K562 (cell line): ENCODE measurements around the gene TTN. TPM values are rescaled to one million over a fixed set of nuclear protein-coding genes. Genes with fewer than 3 reads are reported as not detected.

ENCODE experiments used
- ATF6 ChIP-seq: sonication (generic); formaldehyde crosslinking; IDR thresholded peaks from 2 replicates; pipeline ENCODE4 v1.4.0; 2020; ENCODE audit warnings: mild to moderate bottlenecking, missing genetic modification reagents
- CHD2 ChIP-seq: IDR thresholded peaks from 2 replicates; pipeline ENCODE4 v1.6.1; 2011; ENCODE audit warnings: low read depth, low read length
- DPF2 ChIP-seq: fragments of 450-650 bp; IDR thresholded peaks from 2 replicates; pipeline ENCODE4 v1.6.1; 2016
- E2F6 ChIP-seq, 2 experiments: IDR thresholded peaks; 2 replicates each; pipeline ENCODE4 v1.6.1; 2011; ENCODE audit warnings: borderline replicate concordance in 1 of 2, control low read depth in 1 of 2, low read depth in 1 of 2, low read length in 1 of 2, mild to moderate bottlenecking in 1 of 2, mixed read lengths in 1 of 2, moderate library complexity in 1 of 2; ENCODE audit not compliant: insufficient read depth in 1 of 2, insufficient read length in 1 of 2, poor library complexity in 1 of 2, severe bottlenecking in 1 of 2; ENCODE audit errors: extremely low read depth in 1 of 2
- EGR1 ChIP-seq: fragments of 450-650 bp; conservative IDR thresholded peaks from 2 replicates; pipeline ENCODE4 v1.6.1; 2017; ENCODE audit warnings: mild to moderate bottlenecking
- HOXB6 ChIP-seq: fragments of 250-450 bp; sonication (Bioruptor Pico); IDR thresholded peaks from 2 replicates; pipeline ENCODE4 v1.5.1; 2022; ENCODE audit warnings: mild to moderate bottlenecking, borderline replicate concordance
- MCM2 ChIP-seq: fragments of 450-650 bp; IDR thresholded peaks from 2 replicates; pipeline ENCODE4 v1.6.1; 2017; ENCODE audit warnings: low read depth, mild to moderate bottlenecking
- RAD21 ChIP-seq, 2 experiments: fragments of 250-450 bp in 1 of 2; fragments of 450-650 bp in 1 of 2; sonication (Bioruptor Pico) in 1 of 2; formaldehyde crosslinking in 1 of 2; IDR thresholded peaks in 1 of 2; conservative IDR thresholded peaks in 1 of 2; 2 replicates each; pipeline versions ENCODE4 v1.4.0 to v1.8.0; 2020 to 2022; ENCODE audit warnings: mild to moderate bottlenecking in 2 of 2, moderate library complexity in 1 of 2
- RREB1 ChIP-seq: fragments of 250-450 bp; sonication (Bioruptor Pico); IDR thresholded peaks from 2 replicates; pipeline ENCODE4 v1.4.0; 2020
- TEAD4 ChIP-seq, 2 experiments: sonication (generic) in 1 of 2; formaldehyde crosslinking in 1 of 2; IDR thresholded peaks; 2 replicates each; pipeline versions ENCODE4 v1.6.1 to v1.8.0; 2012 to 2022; ENCODE audit warnings: borderline replicate concordance in 1 of 2, inconsistent platforms in 1 of 2, low read length in 1 of 2, mild to moderate bottlenecking in 1 of 2, missing genetic modification reagents in 1 of 2
- ZBTB17 ChIP-seq: fragments of 450-650 bp; formaldehyde crosslinking; IDR thresholded peaks from 2 replicates; pipeline ENCODE4 v1.4.0; 2020; ENCODE audit warnings: mild to moderate bottlenecking
- ZNF518B ChIP-seq: fragments of 250-450 bp; sonication (Bioruptor Pico); IDR thresholded peaks from 2 replicates; pipeline ENCODE4 v1.5.0; 2021; ENCODE audit warnings: mild to moderate bottlenecking, moderate library complexity
- ZNF699 ChIP-seq: fragments of 250-450 bp; sonication (Bioruptor Pico); IDR thresholded peaks from 2 replicates; pipeline ENCODE4 v1.8.0; 2021; ENCODE audit warnings: mild to moderate bottlenecking, moderate library complexity; ENCODE audit not compliant: insufficient replicate concordance
- polyA plus RNA-seq, 8 experiments: library from polyadenylated mRNA; depleted of rRNA in 4 of 8; stranded (reverse) in 5 of 8; unstranded in 3 of 8; fragments of >200 nt; fragmentation: Nextera tagmentation in 2 of 8; fragmentation: Illumina TruSeq in 1 of 8; extraction: Ambion mirVana in 2 of 8; extraction: Trizol in 1 of 8; gene quantifications; 2 replicates each; pipeline versions ENCODE4 v1.2.1 to v1.2.3, GENCODE V29; 2011 to 2014; ENCODE audit warnings: inconsistent platforms in 1 of 8, missing spikeins in 1 of 8
- total RNA-seq, 7 experiments: library from RNA; depleted of rRNA in 6 of 7; stranded (reverse); fragments of >200 nt in 6 of 7; fragmentation: Illumina TruSeq in 2 of 7; extraction: Trizol in 2 of 7; gene quantifications; 2 replicates each; pipeline versions ENCODE4 v1.2.1 to v1.2.3, GENCODE V29; 2011 to 2021; ENCODE audit warnings: low replicate concordance in 1 of 7

Gene TTN
- total and polyA plus RNA-seq, 9 of the 15 experiments (the other 6 are each of a cell fraction or from before 2014, with no cell fraction given), result under 0.01 to 0.20 (median 0.04) TPM; not detected in 1

GRCh38 chr2:178478439-178479274, 328.6 kb downstream of the TTN start, which contains the start of gene FKBP7 (continued):
- TF ChIP-seq MCM2 (no peak), CHD2 (no peak), EGR1 (no peak), ZNF518B (CRISPR knock-in tag) (no peak), TEAD4 (IDR thresholded peaks at IDR 0.05; ENCODE audit: low read length) (0 out of 2 replicates have a peak, but pooled peaks have one; percentile 6), TEAD4 (CRISPR knock-in tag; IDR thresholded peaks at IDR 0.05; ENCODE audit: borderline replicate concordance) (no peak), E2F6 (IDR thresholded peaks at IDR 0.05; ENCODE audit: borderline replicate concordance in 1 of 2, extremely low read depth in 1 of 2, insufficient read depth in 1 of 2, insufficient read length in 1 of 2, low read depth in 1 of 2, low read length in 1 of 2, poor library complexity in 1 of 2, severe bottlenecking in 1 of 2) (peak; percentile 88 to 95), ZBTB17 (no peak), RAD21 (CRISPR knock-in tag; conservative IDR thresholded peaks at IDR 0.05 in 1 of 2, IDR thresholded peaks at IDR 0.05 in 1 of 2) (peak; percentile 73 to 90), HOXB6 (no peak), RREB1 (CRISPR knock-in tag) (peak; percentile 74), ATF6 (CRISPR knock-in tag) (peak; percentile 76; the same call in 1 of the 2 replicates), ZNF699 (CRISPR knock-in tag) (no peak), DPF2 (peak; percentile 41)
